Type B pancreatic cell (in vitro differentiated cells): ENCODE data around the gene LEPROT. TPM values are rescaled to one million over a fixed set of nuclear protein-coding genes. Genes with fewer than 3 reads are reported as not detected.

Experiments used
- DNase-seq: peaks from one replicate; pipeline ENCODE4 v3.0.0; 2021; ENCODE audit warnings: mixed read lengths; ENCODE audit not compliant: unreplicated experiment; ENCODE audit errors: extremely low spot score
- H3K27ac Mint-ChIP-seq: 2 replicates; pipeline ENCODE4 v1.8.0; 2021; ENCODE audit warnings: mild to moderate bottlenecking, mixed read lengths
- H3K27me3 Mint-ChIP-seq: 2 replicates; pipeline ENCODE4 v1.8.0; 2021; ENCODE audit warnings: mixed read lengths
- H3K36me3 Mint-ChIP-seq: 2 replicates; pipeline ENCODE4 v1.8.0; 2021; ENCODE audit warnings: mixed read lengths
- H3K4me1 Mint-ChIP-seq: one replicate; pipeline ENCODE4 v1.8.0; 2021; ENCODE audit warnings: mixed read lengths; ENCODE audit not compliant: unreplicated experiment
- H3K4me3 Mint-ChIP-seq: 2 replicates; pipeline ENCODE4 v1.8.0; 2021; ENCODE audit warnings: mild to moderate bottlenecking, mixed read lengths
- H3K9me3 Mint-ChIP-seq: 2 replicates; pipeline ENCODE4 v1.8.0; 2021; ENCODE audit warnings: mixed read lengths
- total RNA-seq: library from RNA; stranded (reverse); gene quantifications from 2 replicates; pipeline ENCODE4 v1.2.1, GENCODE V29; 2021; ENCODE audit warnings: low replicate concordance
- TF ChIP-seq, protein P1 (sequence below): fragments of 200-600 bp; sonication (generic); conservative IDR thresholded peaks from 2 replicates; pipeline ENCODE4 v1.5.0; 2021; ENCODE audit warnings: antibody characterized with exemption, mild to moderate bottlenecking

Gene LEPROT
- total RNA-seq, 1 donor from 2014 or later = 54.3 TPM

DNA sequence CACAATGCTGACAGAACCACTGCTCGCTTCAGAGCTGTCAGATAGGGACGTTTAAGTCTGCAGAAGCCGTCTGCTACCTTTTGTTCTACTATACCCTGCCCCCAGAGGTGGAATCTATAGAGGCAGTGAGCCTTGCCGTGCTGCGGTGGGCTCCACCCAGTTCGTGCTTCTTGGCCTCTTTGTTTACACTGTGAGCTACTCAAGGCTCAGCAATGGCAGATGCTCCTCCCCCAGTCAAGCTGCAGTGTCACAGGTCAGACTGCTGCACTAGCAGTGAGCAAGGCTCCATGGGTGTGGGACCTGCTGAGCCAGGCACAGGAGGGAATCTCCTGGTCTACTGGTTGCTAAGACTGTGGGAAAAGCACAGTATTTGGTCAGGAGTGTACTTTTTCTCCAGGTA, 47.1 kb downstream of the LEPROT start:
- Mint-ChIP-seq H3K4me1 (peaks cover 13% of the 10 kb centered on the region), H3K27me3 (no peaks in the 10 kb centered on the region), H3K36me3 (peaks cover 3% of the 10 kb centered on the region), H3K9me3 (peaks cover 5% of the 10 kb centered on the region), H3K27ac (no peak overlapping the region), H3K4me3 (no peak overlapping the region)
- DNase-seq = no peak
- TF ChIP-seq, protein P1, sequence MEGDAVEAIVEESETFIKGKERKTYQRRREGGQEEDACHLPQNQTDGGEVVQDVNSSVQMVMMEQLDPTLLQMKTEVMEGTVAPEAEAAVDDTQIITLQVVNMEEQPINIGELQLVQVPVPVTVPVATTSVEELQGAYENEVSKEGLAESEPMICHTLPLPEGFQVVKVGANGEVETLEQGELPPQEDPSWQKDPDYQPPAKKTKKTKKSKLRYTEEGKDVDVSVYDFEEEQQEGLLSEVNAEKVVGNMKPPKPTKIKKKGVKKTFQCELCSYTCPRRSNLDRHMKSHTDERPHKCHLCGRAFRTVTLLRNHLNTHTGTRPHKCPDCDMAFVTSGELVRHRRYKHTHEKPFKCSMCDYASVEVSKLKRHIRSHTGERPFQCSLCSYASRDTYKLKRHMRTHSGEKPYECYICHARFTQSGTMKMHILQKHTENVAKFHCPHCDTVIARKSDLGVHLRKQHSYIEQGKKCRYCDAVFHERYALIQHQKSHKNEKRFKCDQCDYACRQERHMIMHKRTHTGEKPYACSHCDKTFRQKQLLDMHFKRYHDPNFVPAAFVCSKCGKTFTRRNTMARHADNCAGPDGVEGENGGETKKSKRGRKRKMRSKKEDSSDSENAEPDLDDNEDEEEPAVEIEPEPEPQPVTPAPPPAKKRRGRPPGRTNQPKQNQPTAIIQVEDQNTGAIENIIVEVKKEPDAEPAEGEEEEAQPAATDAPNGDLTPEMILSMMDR = peak; percentile 46

DNA sequence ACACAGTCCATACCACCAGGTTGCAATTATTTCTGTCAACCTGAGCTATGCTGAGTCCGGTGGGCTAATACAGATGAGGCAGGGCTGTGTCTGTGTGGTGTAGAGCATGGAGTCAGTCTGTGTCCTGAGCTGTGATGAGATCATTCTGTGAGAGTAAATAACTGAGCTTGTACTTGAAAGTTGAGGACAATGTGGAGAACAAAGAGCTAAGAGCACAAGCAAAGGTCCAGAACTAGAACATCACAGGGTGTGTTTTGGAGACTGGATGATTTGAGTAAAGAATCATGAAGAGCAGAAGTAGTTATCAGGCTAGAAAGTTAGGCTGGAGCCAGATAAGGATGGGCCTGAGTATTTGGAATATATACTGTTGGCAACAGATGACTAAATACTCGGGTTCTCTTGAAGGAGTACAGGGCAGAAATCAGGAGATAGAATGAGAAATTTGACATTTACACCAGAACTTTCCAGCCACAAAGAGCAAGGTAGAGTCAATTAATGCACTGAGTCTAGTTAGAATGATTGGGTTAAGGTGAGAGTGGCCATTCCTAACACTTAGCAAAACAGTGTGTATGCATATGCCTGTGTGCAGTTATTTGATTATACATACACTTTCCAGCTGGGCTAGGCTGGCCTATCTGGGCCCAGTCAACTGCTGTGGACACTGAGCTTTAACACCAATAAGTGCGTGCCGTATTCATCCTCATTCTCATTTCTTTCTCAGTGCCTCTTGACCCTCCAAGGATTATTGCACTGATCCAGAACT, 48.8 kb downstream of the LEPROT start:
- Mint-ChIP-seq H3K36me3 (peaks cover 3% of the 10 kb centered on the region), H3K4me1 (peaks cover 13% of the 10 kb centered on the region), H3K27ac (no peak overlapping the region), H3K4me3 (no peak overlapping the region), H3K9me3 (peaks cover 5% of the 10 kb centered on the region), H3K27me3 (no peaks in the 10 kb centered on the region)
- DNase-seq = no peak
- TF ChIP-seq, protein P1 = no peak

DNA sequence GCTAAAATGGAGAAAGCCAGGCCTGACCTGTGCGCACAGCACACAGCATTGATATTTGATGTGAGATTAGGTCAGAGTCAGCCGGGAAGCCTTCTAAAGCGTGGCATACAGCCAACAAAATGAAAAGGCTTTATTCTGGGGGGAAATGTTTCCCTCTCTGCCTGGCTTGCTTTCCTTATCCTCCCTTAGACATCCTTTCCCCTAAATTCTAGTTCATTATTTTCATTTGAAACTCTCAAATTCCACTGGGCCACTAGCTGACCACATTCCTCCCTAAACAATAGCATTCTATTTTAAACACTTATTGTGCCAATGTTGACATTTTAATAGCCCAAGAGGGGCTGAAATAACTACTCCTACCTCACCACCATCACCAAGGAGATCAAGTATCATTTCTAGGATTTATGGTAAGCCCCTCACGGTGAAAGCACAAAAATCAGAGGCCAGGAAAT, 49.4 kb downstream of the LEPROT start:
- Mint-ChIP-seq H3K36me3 (peaks cover 3% of the 10 kb centered on the region), H3K9me3 (peaks cover 5% of the 10 kb centered on the region), H3K27me3 (no peaks in the 10 kb centered on the region), H3K4me3 (no peak overlapping the region), H3K27ac (no peak overlapping the region), H3K4me1 (peaks cover 13% of the 10 kb centered on the region)
- DNase-seq = no peak
- TF ChIP-seq, protein P1 = no peak

DNA sequence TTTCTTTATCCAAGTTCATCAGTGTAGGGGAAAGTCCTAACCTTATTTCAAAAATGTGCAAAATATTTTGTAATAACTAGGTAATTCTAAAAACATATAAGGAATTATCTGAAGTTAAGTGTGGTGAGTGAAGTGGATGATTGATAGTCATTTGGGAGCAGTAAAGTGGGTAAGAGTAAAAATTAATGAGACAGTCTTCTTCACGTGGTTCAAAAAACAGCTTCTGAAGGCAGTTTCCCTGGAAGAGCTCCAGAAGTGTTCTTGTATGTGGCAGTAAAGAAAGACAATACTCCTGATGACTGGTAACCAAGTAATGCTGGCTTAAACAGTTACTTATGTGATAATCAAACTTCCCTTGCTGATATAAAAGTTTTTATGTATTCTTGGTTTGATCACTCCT, 50.3 kb downstream of the LEPROT start:
- Mint-ChIP-seq H3K36me3 (peaks cover 3% of the 10 kb centered on the region), H3K9me3 (peaks cover 5% of the 10 kb centered on the region), H3K4me1 (peaks cover 13% of the 10 kb centered on the region), H3K27ac (no peak overlapping the region), H3K27me3 (no peaks in the 10 kb centered on the region), H3K4me3 (no peak overlapping the region)
- TF ChIP-seq, protein P1 = no peak
- DNase-seq = no peak

DNA sequence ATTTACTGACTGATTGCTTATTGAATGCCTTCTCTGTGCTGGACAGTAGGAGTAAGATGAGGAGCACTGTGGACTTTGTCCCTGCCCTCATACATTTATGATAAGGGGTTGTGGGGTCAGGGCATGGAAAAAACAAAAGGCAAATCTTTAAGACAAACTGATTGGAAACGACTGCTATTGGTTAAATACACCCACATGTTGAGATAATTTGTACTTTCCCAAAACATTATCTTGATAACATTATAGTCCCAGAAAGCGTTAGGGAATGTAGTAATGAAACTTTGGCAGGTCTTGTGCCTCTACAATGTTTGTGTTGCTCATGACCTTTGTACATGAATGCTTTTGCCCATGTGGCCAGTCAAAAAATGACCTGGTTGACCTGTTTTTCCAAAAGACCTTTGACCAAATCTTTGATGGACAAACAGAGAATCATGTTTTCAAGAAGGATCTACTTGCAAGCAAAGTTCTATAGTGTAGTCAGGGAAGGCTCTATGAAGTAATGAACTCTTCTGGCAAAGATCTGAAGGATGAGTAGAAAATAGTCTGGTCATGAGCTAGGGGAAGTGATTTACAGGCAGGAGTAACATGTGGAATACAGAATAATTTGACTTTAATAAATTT, 50.9 kb downstream of the LEPROT start:
- Mint-ChIP-seq H3K4me1 (peaks cover 13% of the 10 kb centered on the region), H3K36me3 (peaks cover 3% of the 10 kb centered on the region), H3K9me3 (peaks cover 5% of the 10 kb centered on the region), H3K27ac (no peak overlapping the region), H3K4me3 (no peak overlapping the region), H3K27me3 (no peaks in the 10 kb centered on the region)
- TF ChIP-seq, protein P1 = no peak
- DNase-seq = no peak
